ENCODE measurements around the gene PLK3.

- TF ChIP-seq, protein P1, sequence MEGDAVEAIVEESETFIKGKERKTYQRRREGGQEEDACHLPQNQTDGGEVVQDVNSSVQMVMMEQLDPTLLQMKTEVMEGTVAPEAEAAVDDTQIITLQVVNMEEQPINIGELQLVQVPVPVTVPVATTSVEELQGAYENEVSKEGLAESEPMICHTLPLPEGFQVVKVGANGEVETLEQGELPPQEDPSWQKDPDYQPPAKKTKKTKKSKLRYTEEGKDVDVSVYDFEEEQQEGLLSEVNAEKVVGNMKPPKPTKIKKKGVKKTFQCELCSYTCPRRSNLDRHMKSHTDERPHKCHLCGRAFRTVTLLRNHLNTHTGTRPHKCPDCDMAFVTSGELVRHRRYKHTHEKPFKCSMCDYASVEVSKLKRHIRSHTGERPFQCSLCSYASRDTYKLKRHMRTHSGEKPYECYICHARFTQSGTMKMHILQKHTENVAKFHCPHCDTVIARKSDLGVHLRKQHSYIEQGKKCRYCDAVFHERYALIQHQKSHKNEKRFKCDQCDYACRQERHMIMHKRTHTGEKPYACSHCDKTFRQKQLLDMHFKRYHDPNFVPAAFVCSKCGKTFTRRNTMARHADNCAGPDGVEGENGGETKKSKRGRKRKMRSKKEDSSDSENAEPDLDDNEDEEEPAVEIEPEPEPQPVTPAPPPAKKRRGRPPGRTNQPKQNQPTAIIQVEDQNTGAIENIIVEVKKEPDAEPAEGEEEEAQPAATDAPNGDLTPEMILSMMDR (IDR thresholded peaks at IDR 0.05; ENCODE audit: insufficient read depth, low read length, poor library complexity, severe bottlenecking), result no peak
- no peak for TF ChIP-seq EZH2phosphoT487 (conservative IDR thresholded peaks at IDR 0.05; ENCODE audit: low read length)
Observed at GRCh38 chr1:44806704-44807363, 6.7 kb downstream of the PLK3 start, which contains the start of gene DYNLT4.

Data from SU-DHL-6 (cell line).